A549 (cell line): ENCODE results near the gene TSEN34. TPM values are rescaled to one million over a fixed set of nuclear protein-coding genes. Genes with fewer than 3 reads are reported as not detected.

Experiments used
- ATAC-seq, 2 experiments: fragments of 200-7000 bp in 1 of 2; fragments of >200 bp in 1 of 2; cut with Nextera tagmentation in 1 of 2; cut with Tn5 transposase in 1 of 2; 3 replicates each; pipeline versions ENCODE4 v1.8.0 to v1.9.1; 2018 to 2020; ENCODE audit warnings: mild to moderate bottlenecking in 1 of 2, moderate library complexity in 1 of 2
- CTCF ChIA-PET: fragments of 300-600 bp; sonication (Branson Sonifier 250); formaldehyde crosslinking; extraction: SDS; loops from one replicate; lab custom pipeline; 2021; ENCODE audit warnings: antibody characterized with exemption, inconsistent platforms; lab: Yijun Ruan, JAX
- POLR2A ChIA-PET: fragments of 350-600 bp; formaldehyde crosslinking; extraction: SDS; loops from one replicate; lab custom pipeline; 2021; ENCODE audit warnings: antibody characterized with exemption, inconsistent platforms; lab: Yijun Ruan, JAX
- DNase-seq, 2 experiments: peaks; one replicate each; pipeline versions ENCODE4 v3.0.0 to v3.0.0-alpha.2; 2011 to 2016; ENCODE audit warnings: low read depth in 1 of 2, low spot score in 1 of 2
- FAIRE-seq: peaks from 2 replicates; lab custom pipeline; 2011; peaks lifted over from hg19 to GRCh38; lab: Jason Lieb, UNC
- H3K27ac ChIP-seq, 2 experiments: fragments of >200 bp; sonication (Bioruptor Twin); formaldehyde crosslinking; 3 replicates each; pipeline ENCODE4 v1.5.1; 2016 to 2017
- H3K4me1 ChIP-seq: fragments of >200 bp; sonication (Bioruptor Twin); formaldehyde crosslinking; 3 replicates; pipeline ENCODE4 v1.6.1; 2016
- H3K4me2 ChIP-seq: fragments of >200 bp; sonication (Bioruptor Twin); formaldehyde crosslinking; 3 replicates; pipeline ENCODE4 v1.6.1; 2016
- H3K4me3 ChIP-seq: fragments of >200 bp; sonication (Bioruptor Twin); formaldehyde crosslinking; 3 replicates; pipeline ENCODE4 v1.5.1; 2016
- H3K9me3 ChIP-seq: fragments of >200 bp; sonication (Bioruptor Twin); formaldehyde crosslinking; 3 replicates; pipeline ENCODE4 v1.6.1; 2016
- CEBPB ChIP-seq, 2 experiments: fragments of >200 bp in 1 of 2; sonication (Bioruptor Twin) in 1 of 2; formaldehyde crosslinking in 1 of 2; IDR thresholded peaks; 2 replicates each; pipeline ENCODE4 v1.6.1; 2012 to 2016
- CHD4 ChIP-seq: fragments of 200-600 bp; sonication (generic); IDR thresholded peaks from 2 replicates; pipeline ENCODE4 v1.6.1; 2016; ENCODE audit warnings: antibody characterized with exemption, mild to moderate bottlenecking, borderline replicate concordance
- CTCF ChIP-seq: fragments of >200 bp; sonication (Bioruptor Twin); formaldehyde crosslinking; IDR thresholded peaks from 3 replicates; pipeline ENCODE4 v1.5.1; 2016
- E2F6 ChIP-seq: IDR thresholded peaks from 2 replicates; pipeline ENCODE4 v1.6.1; 2012; ENCODE audit warnings: low read depth, borderline replicate concordance
- EP300 ChIP-seq, 2 experiments: fragments of >200 bp; sonication (Bioruptor Twin); formaldehyde crosslinking; IDR thresholded peaks; 2 replicates in 1 of 2; 3 replicates in 1 of 2; pipeline ENCODE4 v1.6.1; 2016 to 2017
- FOSB ChIP-seq: fragments of 250-450 bp; sonication (Bioruptor Pico); IDR thresholded peaks from 2 replicates; pipeline ENCODE4 v1.5.0; 2020; ENCODE audit warnings: mild to moderate bottlenecking, moderate library complexity
- FOSL2 ChIP-seq, 2 experiments: fragments of 450-650 bp in 1 of 2; fragments of >200 bp in 1 of 2; sonication (Bioruptor Twin) in 1 of 2; formaldehyde crosslinking; IDR thresholded peaks; 2 replicates each; pipeline versions ENCODE4 v1.5.0 to v1.6.1; 2016 to 2020; ENCODE audit warnings: mild to moderate bottlenecking in 1 of 2, moderate library complexity in 1 of 2
- HDAC2 ChIP-seq: fragments of 200-600 bp; sonication (generic); IDR thresholded peaks from 2 replicates; pipeline ENCODE4 v1.6.1; 2016
- HES2 ChIP-seq: fragments of >200 bp; sonication (Bioruptor Twin); formaldehyde crosslinking; IDR thresholded peaks from 2 replicates; pipeline ENCODE4 v1.6.1; 2016
- HMGXB4 ChIP-seq: fragments of 250-450 bp; sonication (Bioruptor Pico); IDR thresholded peaks from 2 replicates; pipeline ENCODE4 v1.5.0; 2021; ENCODE audit warnings: mild to moderate bottlenecking, moderate library complexity, borderline replicate concordance
- HOXA7 ChIP-seq: fragments of 250-450 bp; sonication (Bioruptor Pico); IDR thresholded peaks from 2 replicates; pipeline ENCODE4 v1.5.0; 2020; ENCODE audit warnings: mild to moderate bottlenecking, moderate library complexity
- HOXB5 ChIP-seq: fragments of 250-450 bp; sonication (Bioruptor Pico); IDR thresholded peaks from 2 replicates; pipeline ENCODE4 v1.5.0; 2020; ENCODE audit warnings: mild to moderate bottlenecking, moderate library complexity
- JUN ChIP-seq, 2 experiments: fragments of >200 bp; sonication (Bioruptor Twin); formaldehyde crosslinking; IDR thresholded peaks; 2 replicates in 1 of 2; 3 replicates in 1 of 2; pipeline ENCODE4 v1.6.1; 2016 to 2017
- KDM5A ChIP-seq: fragments of 200-600 bp; sonication (generic); IDR thresholded peaks from 2 replicates; pipeline ENCODE4 v1.6.1; 2016; ENCODE audit warnings: antibody characterized with exemption, mild to moderate bottlenecking
- MAFK ChIP-seq: fragments of 450-650 bp; IDR thresholded peaks from 2 replicates; pipeline ENCODE4 v1.6.1; 2014; ENCODE audit not compliant: partially characterized antibody
- MYC ChIP-seq: IDR thresholded peaks from 2 replicates; pipeline ENCODE4 v1.6.1; 2012; ENCODE audit warnings: mild to moderate bottlenecking, inconsistent platforms, low read length, improper control_type of control experiment, borderline replicate concordance
- NR3C1 ChIP-seq: fragments of >200 bp; sonication (Bioruptor Twin); formaldehyde crosslinking; IDR thresholded peaks from 3 replicates; pipeline ENCODE4 v1.6.1; 2017
- POLR2A ChIP-seq: IDR thresholded peaks from 2 replicates; pipeline ENCODE4 v1.6.1; 2012; ENCODE audit warnings: mild to moderate bottlenecking, low read length
- RARB ChIP-seq: fragments of 250-450 bp; sonication (Bioruptor Pico); IDR thresholded peaks from 2 replicates; pipeline ENCODE4 v1.8.0; 2021; ENCODE audit warnings: mild to moderate bottlenecking, moderate library complexity
- REST ChIP-seq: fragments of 200-600 bp; sonication (generic); IDR thresholded peaks from 2 replicates; pipeline ENCODE4 v1.6.1; 2016; ENCODE audit warnings: antibody characterized with exemption, mild to moderate bottlenecking, moderate library complexity
- RNF2 ChIP-seq: fragments of 200-600 bp; sonication (generic); IDR thresholded peaks from 2 replicates; pipeline ENCODE4 v1.6.1; 2016; ENCODE audit warnings: low read depth, mild to moderate bottlenecking, antibody characterized with exemption, moderate library complexity, borderline replicate concordance
- SREBF2 ChIP-seq: fragments of 450-650 bp; IDR thresholded peaks from 2 replicates; pipeline ENCODE4 v1.6.1; 2014; ENCODE audit warnings: mild to moderate bottlenecking, moderate library complexity
- TFCP2L1 ChIP-seq: fragments of 250-450 bp; sonication (Bioruptor Pico); IDR thresholded peaks from 2 replicates; pipeline ENCODE4 v1.5.0; 2021; ENCODE audit warnings: mild to moderate bottlenecking
- TP53 ChIP-seq: fragments of 250-450 bp; sonication (Bioruptor Pico); IDR thresholded peaks from 2 replicates; pipeline ENCODE4 v1.5.0; 2021; ENCODE audit warnings: mild to moderate bottlenecking, moderate library complexity
- ZC3H11A ChIP-seq: fragments of 450-650 bp; IDR thresholded peaks from 2 replicates; pipeline ENCODE4 v1.6.1; 2014; ENCODE audit warnings: antibody characterized with exemption, mild to moderate bottlenecking
- ZNF302 ChIP-seq: fragments of 250-450 bp; sonication (Bioruptor Pico); IDR thresholded peaks from 2 replicates; pipeline ENCODE4 v1.9.0; 2021; ENCODE audit warnings: inconsistent platforms, mild to moderate bottlenecking, moderate library complexity
- ZSCAN20 ChIP-seq: fragments of 250-450 bp; sonication (Bioruptor Pico); IDR thresholded peaks from 2 replicates; pipeline ENCODE4 v1.8.0; 2022; ENCODE audit warnings: mild to moderate bottlenecking, moderate library complexity
- WGBS: methylation state at CpG from one replicate; pipeline ENCODE4 v1.1.6; 2017; ENCODE audit errors: missing lambda C conversion rate; 5-methylcytosine and 5-hydroxymethylcytosine counted together
- polyA plus RNA-seq, 4 experiments: library from polyadenylated mRNA; depleted of rRNA in 3 of 4; stranded (reverse); fragments of >200 nt; fragmentation: RNase III in 1 of 4; extraction: RNeasy Plus Mini Kit Qiagen cat#74134 plus additional on column Dnase treatment in 1 of 4; gene quantifications; 2 replicates in 3 of 4; 3 replicates in 1 of 4; pipeline ENCODE4 v1.2.3, GENCODE V29; 2011 to 2017

Gene TSEN34
- polyA plus RNA-seq, 2 of the 4 experiments (the other 2 are of a cell fraction): 53.4 to 90.9 TPM

- DNase-seq (peak in 1 of 2 experiments; percentile 28), ATAC-seq (0 out of 6 replicates have a peak, but pooled peaks of 1 of the 2 experiments have one; percentile 0), FAIRE-seq (no peak)
- Histone ChIP-seq H3K4me1 (peaks cover 27% of the 10 kb centered on the region), H3K4me2 (peak overlapping the region; percentile 97), H3K9me3 (no peaks in the 10 kb centered on the region), H3K4me3 (peak overlapping the region; percentile 55), H3K27ac (peak overlapping the region; percentile 93 to 95)
- ChIA-PET CTCF (interaction anchor here (0.6 to 3.9 kb wide), 8 partner anchors 9 to 284 kb away, joined by 3 to 27 read pairs (median 6); partner anchors contain the start of gene MBOAT7), POLR2A (interaction anchor here (1.0 to 3.0 kb wide), 9 partner anchors 9 to 178 kb away, joined by 3 to 37 read pairs (median 8); partner anchors contain the start of genes CNOT3, MBOAT7, PRPF31 and RPS9)
- no peak for TF ChIP-seq POLR2A
- no peak for TF ChIP-seq MAFK
- no peak for TF ChIP-seq NR3C1
- no peak for TF ChIP-seq CHD4
- no peak for TF ChIP-seq CTCF
- no peak for TF ChIP-seq ZC3H11A
- 0 out of 2 replicates have a peak, but pooled peaks have one; percentile 26 for TF ChIP-seq FOSB (CRISPR knock-in tag)
- TF ChIP-seq TP53: no peak
- no peak; the same call in 1 of the 2 replicates for TF ChIP-seq RNF2
- no peak for TF ChIP-seq EP300 (IDR thresholded peaks at IDR 0.05)
- no peak for TF ChIP-seq HMGXB4 (CRISPR knock-in tag)
- TF ChIP-seq JUN (IDR thresholded peaks at IDR 0.05): 0 out of 5 replicates have a peak, but pooled peaks of 1 of the 2 experiments have one; percentile 76
- no peak for TF ChIP-seq REST
- 20% methylated on average over 17 of the region's 19 CpGs for WGBS
Measured at GRCh38 chr19:54158812-54159351, 32.2 kb upstream of the TSEN34 start.

- ChIA-PET CTCF (interaction anchor here (0.9 to 3.9 kb wide), 7 partner anchors 8 to 107 kb away, joined by 3 to 27 read pairs (median 7); partner anchors contain the start of gene MBOAT7), POLR2A (interaction anchor here (1.0 to 3.0 kb wide), 10 partner anchors 10 to 179 kb away, joined by 3 to 37 read pairs (median 7); partner anchors contain the start of genes CNOT3, MBOAT7, PRPF31 and RPS9)
- DNase-seq: peak; percentile 100
- peak within 1 kb of the TSS; percentile 56 for H3K4me3 ChIP-seq
- FAIRE-seq: peak; percentile 100
- no peaks in the 10 kb centered on the region for H3K9me3 ChIP-seq
- peaks cover 31% of the 10 kb centered on the region for H3K4me1 ChIP-seq
- WGBS: under 1% methylated on average over 72 of the region's 72 CpGs
- H3K27ac ChIP-seq: peak within 1 kb of the TSS; percentile 93 to 95
- peak; percentile 77 to 90 for ATAC-seq
- H3K4me2 ChIP-seq: peak within 1 kb of the TSS; percentile 97
- TF ChIP-seq ZSCAN20 (CRISPR knock-in tag) (no peak), FOSL2 (IDR thresholded peaks at IDR 0.05) (no peak), FOSL2 (CRISPR knock-in tag; IDR thresholded peaks at IDR 0.05) (no peak), CHD4 (no peak), ZC3H11A (no peak), HES2 (no peak), CEBPB (IDR thresholded peaks at IDR 0.05) (peak in 1 of 2 experiments; percentile 18; a peak in 2 of 4 replicates), ZNF302 (CRISPR knock-in tag) (no peak), TFCP2L1 (0 out of 2 replicates have a peak, but pooled peaks have one; percentile 60), HOXB5 (CRISPR knock-in tag) (peak; percentile 17; the same call in 1 of the 2 replicates), MYC (peak; percentile 59), E2F6 (peak; percentile 97), HOXA7 (CRISPR knock-in tag) (no peak), RARB (CRISPR knock-in tag) (no peak), SREBF2 (no peak), KDM5A (no peak), HDAC2 (no peak)
Measured at GRCh38 chr19:54159352-54160181, 31.5 kb upstream of the TSEN34 start, which contains the start of gene LENG1. TSS of gene LENG1 (minus strand) at chr19:54159721. CDS start at chr19:54159695, 26 bp downstream.
